Sigmoid colon (tissue), 7 donors: Measurements from ENCODE around the gene KANK4. TPM values are rescaled to one million over a fixed set of nuclear protein-coding genes. Genes with fewer than 3 reads are reported as not detected.

ENCODE experiments used
- DNase-seq: peaks from one replicate; pipeline ENCODE4 v3.0.0-alpha.2; 2019
- H3K27ac ChIP-seq, 4 donors: fragments of 200-600 bp; sonication (generic); one replicate each; pipeline ENCODE4 v1.5.1; 2016 to 2019; ENCODE audit warnings: mild to moderate bottlenecking in 1 of 4
- H3K27me3 ChIP-seq, 3 donors: fragments of 200-600 bp; sonication (generic); one replicate each; pipeline ENCODE4 v1.5.1; 2019; ENCODE audit warnings: mild to moderate bottlenecking in 1 of 3
- H3K36me3 ChIP-seq, 4 donors: fragments of 200-600 bp; sonication (generic); one replicate each; pipeline ENCODE4 v1.5.1; 2016 to 2019
- H3K4me1 ChIP-seq, 4 donors: fragments of 200-600 bp; sonication (generic); one replicate each; pipeline ENCODE4 v1.5.1; 2017 to 2019
- H3K4me3 ChIP-seq, 4 donors: fragments of 200-600 bp; sonication (generic); one replicate each; pipeline ENCODE4 v1.5.1; 2017 to 2019; ENCODE audit warnings: mild to moderate bottlenecking in 2 of 4, moderate library complexity in 1 of 4
- H3K9me3 ChIP-seq, 4 donors: fragments of 200-600 bp in 3 of 4; sonication (generic) in 3 of 4; one replicate each; pipeline versions ENCODE4 v1.5.1 to v1.6.1; 2013 to 2019
- CTCF ChIP-seq, 4 experiments: fragments of 450-650 bp in 3 of 4; fragments of 200-600 bp in 1 of 4; IDR thresholded peaks; one replicate each; pipeline ENCODE4 v1.5.1; 2016 to 2019; ENCODE audit warnings: antibody characterized with exemption in 4 of 4, mild to moderate bottlenecking in 3 of 4, moderate library complexity in 2 of 4
- EP300 ChIP-seq, 4 donors: sonication (generic); formaldehyde crosslinking; IDR thresholded peaks; one replicate each; pipeline ENCODE4 v1.6.1; 2017; ENCODE audit warnings: antibody characterized with exemption in 4 of 4
- POLR2A ChIP-seq, 2 donors: fragments of 450-650 bp; IDR thresholded peaks; one replicate each; pipeline ENCODE4 v1.6.1; 2016; ENCODE audit warnings: antibody characterized with exemption in 2 of 2, mild to moderate bottlenecking in 2 of 2, moderate library complexity in 2 of 2
- POLR2AphosphoS5 ChIP-seq, 4 donors: sonication (generic); formaldehyde crosslinking; IDR thresholded peaks; one replicate each; pipeline ENCODE4 v1.6.1; 2017; ENCODE audit warnings: antibody characterized with exemption in 4 of 4
- WGBS, 2 donors: extraction: QIAGEN DNeasy Blood & Tissue Kit; methylation state at CpG; one replicate each; pipeline ENCODE4 v1.1.7; 2013; 5-methylcytosine and 5-hydroxymethylcytosine counted together
- intact Hi-C: fragments of 100-400 bp; cut with DNase I; formaldehyde crosslinking; loops from one replicate; pipeline ENCODE4 v1.15.1; 2023
- polyA plus RNA-seq, 3 donors: library from polyadenylated mRNA; stranded (reverse); fragments of 200-250 nt; gene quantifications; one replicate each; pipeline ENCODE4 v1.2.3, GENCODE V29; 2013
- total RNA-seq, 4 donors: library from RNA; depleted of rRNA; stranded (reverse); fragments of >200 nt; gene quantifications; one replicate each; pipeline ENCODE4 v1.1.0, GENCODE V29; 2016
- donor health status: healthy with polysubstance abuse.
- donor health status: Bipolar disorder and iron deficiency.
- donor health status: healthy.

Gene KANK4
- total and polyA plus RNA-seq, 7 donors = 0.60 to 2.4 (median 1.6) TPM; not detected in 1

- H3K9me3 ChIP-seq = no peaks in the 10 kb centered on the region
- 92 to 94% methylated on average over 3 of the region's 3 CpGs for WGBS, 2 donors
- intact Hi-C loops = no loop called here
Observed at GRCh38 chr1:62260688-62261087, 58.5 kb downstream of the KANK4 start.

DNA sequence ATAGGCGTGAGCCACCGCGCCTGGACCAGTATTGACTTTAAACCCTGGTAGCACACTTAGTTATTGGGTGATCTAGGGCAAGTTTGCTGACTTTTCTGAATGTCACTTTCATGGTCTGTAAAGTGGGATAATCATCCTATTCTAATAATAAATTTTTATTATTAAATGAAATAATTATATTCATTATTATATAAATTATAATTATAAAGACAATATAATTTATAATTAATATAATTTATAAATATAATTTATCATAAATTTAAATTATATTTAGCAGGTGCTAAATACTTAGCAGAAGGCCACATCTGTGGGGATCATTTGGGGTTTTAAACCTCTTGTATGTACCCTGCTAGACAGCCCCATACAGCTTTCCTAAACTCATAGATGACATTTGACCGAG lies 59.7 kb downstream of the KANK4 start:
- no peaks in the 10 kb centered on the region for H3K9me3 ChIP-seq
- H3K4me1 ChIP-seq = no peaks in the 10 kb centered on the region
- intact Hi-C loops = no loop called here
- no peak for DNase-seq
- WGBS, 2 donors = 98% methylated on average over 4 of the region's 4 CpGs
- H3K4me3 ChIP-seq = no peak overlapping the region
- no peaks in the 10 kb centered on the region for H3K36me3 ChIP-seq
- TF ChIP-seq CTCF (IDR thresholded peaks at IDR 0.05) (no peak), EP300 (IDR thresholded peaks at IDR 0.05) (no peak), POLR2AphosphoS5 (IDR thresholded peaks at IDR 0.05) (no peak), POLR2A (IDR thresholded peaks at IDR 0.05) (no peak)
- no peak overlapping the region for H3K27ac ChIP-seq
- no peaks in the 10 kb centered on the region for H3K27me3 ChIP-seq

More at GRCh38 chr1:62260688-62261087, 58.5 kb downstream of the KANK4 start:
- TF ChIP-seq CTCF (IDR thresholded peaks at IDR 0.05) (no peak), POLR2AphosphoS5 (IDR thresholded peaks at IDR 0.05) (no peak), EP300 (IDR thresholded peaks at IDR 0.05) (no peak), POLR2A (IDR thresholded peaks at IDR 0.05) (no peak)
- DNase-seq = no peak
- H3K4me3 ChIP-seq = no peak overlapping the region
- no peaks in the 10 kb centered on the region for H3K36me3 ChIP-seq
- no peaks in the 10 kb centered on the region for H3K27me3 ChIP-seq
- no peak overlapping the region for H3K27ac ChIP-seq
- no peaks in the 10 kb centered on the region for H3K4me1 ChIP-seq

- WGBS, 2 donors = 71 to 87% methylated on average over 10 of the region's 10 CpGs
Observed at GRCh38 chr1:62250126-62250726, 69.0 kb downstream of the KANK4 start.

DNA sequence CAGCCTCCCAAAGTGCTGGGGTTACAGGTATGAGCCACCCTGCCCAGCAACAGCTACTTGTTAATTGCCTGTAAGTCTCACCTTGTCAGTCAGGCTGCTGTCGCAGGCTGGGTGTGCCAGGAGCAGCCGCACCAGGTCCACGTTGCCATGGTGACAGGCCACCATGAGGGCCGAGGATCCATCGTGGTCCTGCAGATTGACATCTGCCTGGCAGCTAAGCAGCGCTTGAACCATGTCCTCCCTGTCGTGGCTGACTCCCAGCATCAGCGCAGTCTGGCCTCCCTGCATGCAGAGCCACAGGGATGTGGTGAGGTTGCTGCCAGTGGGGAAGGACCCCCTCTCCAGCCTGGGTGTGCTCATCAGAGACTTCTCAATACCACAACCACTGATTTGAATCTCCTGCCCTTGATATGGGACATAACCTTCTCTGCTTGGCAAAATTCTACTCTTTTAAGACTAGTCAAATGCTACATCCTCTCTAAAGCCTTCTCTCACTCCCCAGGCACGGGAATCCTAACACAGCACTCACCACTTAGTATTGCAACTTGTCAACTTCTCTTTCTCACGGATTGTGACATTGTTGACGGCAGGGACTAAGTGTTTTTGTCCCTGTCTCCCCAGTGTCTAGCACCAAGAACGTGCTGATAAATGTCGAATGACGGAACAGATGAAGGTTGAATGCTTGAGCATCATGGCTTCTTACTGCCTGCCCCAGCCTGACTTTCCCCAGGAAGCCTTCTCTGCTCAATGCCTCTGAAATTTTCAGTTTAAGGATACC lies 71.7 kb downstream of the KANK4 start:
- 74 to 78% methylated on average over 14 of the region's 14 CpGs for whole genome bisulfite sequencing, 2 donors
- no peaks in the 10 kb centered on the region for H3K36me3 ChIP-seq
- H3K4me1 ChIP-seq = no peaks in the 10 kb centered on the region
- DNase-seq = no peak
- no peak for TF ChIP-seq EP300 (IDR thresholded peaks at IDR 0.05)
- no peak for TF ChIP-seq POLR2A (IDR thresholded peaks at IDR 0.05)
- no peak for TF ChIP-seq CTCF (IDR thresholded peaks at IDR 0.05)
- TF ChIP-seq POLR2AphosphoS5 (IDR thresholded peaks at IDR 0.05) = no peak
- H3K27me3 ChIP-seq = no peaks in the 10 kb centered on the region
- H3K27ac ChIP-seq = no peak overlapping the region
- no peaks in the 10 kb centered on the region for H3K9me3 ChIP-seq
- intact Hi-C loops = no loop called here
- H3K4me3 ChIP-seq = no peak overlapping the region

More at GRCh38 chr1:62250126-62250726, 69.0 kb downstream of the KANK4 start:
- intact Hi-C loops = no loop called here
- Histone ChIP-seq H3K9me3 (no peaks in the 10 kb centered on the region), H3K4me3 (no peak overlapping the region), H3K4me1 (no peaks in the 10 kb centered on the region), H3K27me3 (no peaks in the 10 kb centered on the region), H3K27ac (no peak overlapping the region), H3K36me3 (no peaks in the 10 kb centered on the region)
- TF ChIP-seq EP300 (IDR thresholded peaks at IDR 0.05) (no peak), POLR2AphosphoS5 (IDR thresholded peaks at IDR 0.05) (no peak), CTCF (IDR thresholded peaks at IDR 0.05) (no peak), POLR2A (IDR thresholded peaks at IDR 0.05) (no peak)
- DNase-seq = no peak
